C4-2B (cell line): Measurements from ENCODE around the gene TTLL3.

ENCODE experiments used
- H3K27ac ChIP-seq: fragments of 450-650 bp; 2 replicates; pipeline ENCODE4 v1.5.1; 2017
- ZFX ChIP-seq: fragments of 450-650 bp; IDR thresholded peaks from 2 replicates; pipeline ENCODE4 v1.6.1; 2017
- TF ChIP-seq, protein P1 (sequence below): fragments of 450-650 bp; conservative IDR thresholded peaks from 2 replicates; pipeline ENCODE4 v1.5.1; 2017; ENCODE audit warnings: mild to moderate bottlenecking

The TTLL3 gene

DNA sequence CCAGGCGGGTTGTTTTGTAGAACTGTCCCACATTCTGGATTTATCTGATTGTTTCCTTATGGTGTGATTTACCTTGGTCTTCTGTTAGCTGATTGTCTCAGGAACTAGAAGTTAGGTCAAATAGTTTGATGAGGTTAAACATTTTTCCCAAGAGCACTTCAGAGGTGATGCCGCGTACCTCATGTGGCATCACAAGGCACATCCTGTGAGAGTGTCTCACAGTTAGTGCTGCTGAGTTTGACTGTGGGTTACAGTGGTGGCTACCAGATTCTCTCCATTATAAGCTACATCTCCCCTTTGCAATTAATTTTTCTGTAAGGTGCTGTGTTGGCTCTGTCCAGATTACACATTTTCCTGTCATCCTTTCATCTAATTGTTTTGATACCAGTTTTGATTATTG, 21.2 kb downstream of the TTLL3 start:
- TF ChIP-seq, protein P1, sequence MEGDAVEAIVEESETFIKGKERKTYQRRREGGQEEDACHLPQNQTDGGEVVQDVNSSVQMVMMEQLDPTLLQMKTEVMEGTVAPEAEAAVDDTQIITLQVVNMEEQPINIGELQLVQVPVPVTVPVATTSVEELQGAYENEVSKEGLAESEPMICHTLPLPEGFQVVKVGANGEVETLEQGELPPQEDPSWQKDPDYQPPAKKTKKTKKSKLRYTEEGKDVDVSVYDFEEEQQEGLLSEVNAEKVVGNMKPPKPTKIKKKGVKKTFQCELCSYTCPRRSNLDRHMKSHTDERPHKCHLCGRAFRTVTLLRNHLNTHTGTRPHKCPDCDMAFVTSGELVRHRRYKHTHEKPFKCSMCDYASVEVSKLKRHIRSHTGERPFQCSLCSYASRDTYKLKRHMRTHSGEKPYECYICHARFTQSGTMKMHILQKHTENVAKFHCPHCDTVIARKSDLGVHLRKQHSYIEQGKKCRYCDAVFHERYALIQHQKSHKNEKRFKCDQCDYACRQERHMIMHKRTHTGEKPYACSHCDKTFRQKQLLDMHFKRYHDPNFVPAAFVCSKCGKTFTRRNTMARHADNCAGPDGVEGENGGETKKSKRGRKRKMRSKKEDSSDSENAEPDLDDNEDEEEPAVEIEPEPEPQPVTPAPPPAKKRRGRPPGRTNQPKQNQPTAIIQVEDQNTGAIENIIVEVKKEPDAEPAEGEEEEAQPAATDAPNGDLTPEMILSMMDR = no peak
- no peak for TF ChIP-seq ZFX
- H3K27ac ChIP-seq = no peak overlapping the region

DNA sequence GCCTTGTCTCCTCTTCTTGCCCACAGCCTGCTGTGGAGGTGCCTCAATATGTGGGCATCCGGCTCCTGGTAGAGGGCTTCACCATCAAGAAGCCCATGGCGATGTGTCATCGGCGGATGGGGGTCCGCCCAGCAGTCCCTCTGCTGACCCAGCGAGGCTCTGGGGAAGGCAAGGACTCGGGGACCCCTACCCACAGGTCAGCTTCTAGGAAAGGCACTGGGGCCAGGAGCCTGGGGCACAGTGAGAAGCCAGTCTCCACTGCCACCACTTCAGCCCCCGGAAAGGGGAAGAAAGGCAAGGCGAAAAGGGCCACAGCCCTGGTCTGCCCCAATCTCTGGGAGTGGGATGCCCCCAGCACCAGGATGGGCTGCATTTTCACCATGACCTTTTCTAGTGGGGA, 23.0 kb downstream of the TTLL3 start:
- no peak overlapping the region for H3K27ac ChIP-seq
- no peak for TF ChIP-seq ZFX
- TF ChIP-seq, protein P1 = no peak

DNA sequence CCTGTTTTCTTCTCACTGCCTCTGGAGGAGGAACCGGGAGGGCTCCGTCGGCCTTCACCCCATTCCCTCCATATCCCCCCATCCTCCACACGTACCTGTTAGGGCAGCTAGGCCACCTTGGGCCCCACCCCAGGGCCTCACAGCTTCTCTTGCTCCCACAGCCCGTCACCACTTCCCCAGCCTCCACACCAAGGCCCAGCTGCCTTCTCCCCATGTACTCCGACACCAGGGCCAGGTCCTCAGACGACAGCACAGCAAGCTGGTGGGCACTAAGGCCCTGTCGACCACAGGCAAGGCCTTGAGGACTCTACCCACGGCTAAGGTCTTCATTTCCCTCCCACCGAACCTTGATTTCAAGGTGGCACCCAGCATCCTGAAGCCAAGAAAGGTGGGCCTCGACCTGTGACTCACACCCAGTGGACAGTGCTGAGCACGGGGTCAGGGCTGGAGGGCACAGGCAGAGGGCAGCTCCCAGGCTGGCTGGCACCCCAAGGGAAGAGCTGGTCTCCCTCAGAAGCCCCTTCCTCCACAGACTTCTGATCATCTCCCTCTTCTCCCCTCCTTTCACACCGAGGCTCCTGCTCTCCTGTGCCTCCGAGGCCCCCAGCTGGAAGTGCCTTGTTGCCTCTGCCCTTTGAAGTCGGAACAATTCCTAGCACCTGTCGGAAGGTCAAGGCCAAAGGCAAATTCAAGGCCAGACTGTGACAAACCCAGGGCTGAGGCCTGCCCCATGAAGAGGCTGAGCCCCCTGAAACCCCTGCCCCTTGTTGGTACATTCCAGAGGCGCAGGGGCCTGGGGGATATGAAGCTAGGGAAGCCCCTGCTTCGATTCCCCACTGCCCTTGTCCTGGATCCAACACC, 24.7 kb downstream of the TTLL3 start:
- no peak overlapping the region for H3K27ac ChIP-seq
- TF ChIP-seq, protein P1 = no peak
- TF ChIP-seq ZFX = no peak

DNA sequence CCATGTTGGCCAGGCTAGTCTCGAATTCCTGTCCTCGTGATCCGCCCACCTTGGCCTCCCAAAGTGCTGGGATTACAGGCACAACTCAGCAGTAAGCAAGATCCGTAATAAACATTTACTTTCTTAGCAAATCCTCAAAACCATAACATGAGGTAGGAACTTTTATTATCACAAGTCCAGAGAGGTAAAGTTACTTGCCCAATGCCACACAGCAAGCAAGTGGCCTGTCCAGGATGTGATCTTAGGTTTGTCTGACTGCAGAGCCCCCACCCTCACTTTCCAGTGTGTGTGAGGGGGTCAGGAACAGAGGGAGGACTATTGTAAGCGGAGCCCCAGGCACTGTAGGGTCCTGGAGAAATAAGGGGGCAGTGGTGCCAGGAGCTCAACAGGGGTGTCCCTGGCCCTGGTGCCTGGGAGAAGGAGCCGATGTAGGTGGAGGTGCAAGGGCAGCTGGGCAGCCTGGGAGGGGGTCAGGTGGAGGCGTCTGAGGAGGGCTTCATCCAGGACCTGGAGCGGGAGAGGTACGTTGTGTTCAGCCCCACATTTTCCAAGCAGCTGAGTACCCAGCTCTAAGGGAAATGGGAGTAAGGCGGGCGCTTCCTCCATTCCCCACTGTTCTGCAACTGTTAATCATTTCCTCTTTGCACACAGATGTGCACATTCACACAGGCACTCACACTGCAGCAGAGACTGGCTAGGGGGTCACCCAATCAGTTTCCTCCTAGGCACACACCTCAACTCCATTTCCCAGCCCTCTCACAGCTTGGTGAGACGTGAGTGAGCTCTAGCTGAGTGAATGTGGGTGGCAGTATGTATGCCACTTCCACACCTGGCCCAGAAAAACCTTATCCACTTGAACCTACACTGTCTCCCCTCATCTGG, 27.9 kb downstream of the TTLL3 start:
- no peak overlapping the region for H3K27ac ChIP-seq
- TF ChIP-seq ZFX = no peak
- TF ChIP-seq, protein P1 = no peak

DNA sequence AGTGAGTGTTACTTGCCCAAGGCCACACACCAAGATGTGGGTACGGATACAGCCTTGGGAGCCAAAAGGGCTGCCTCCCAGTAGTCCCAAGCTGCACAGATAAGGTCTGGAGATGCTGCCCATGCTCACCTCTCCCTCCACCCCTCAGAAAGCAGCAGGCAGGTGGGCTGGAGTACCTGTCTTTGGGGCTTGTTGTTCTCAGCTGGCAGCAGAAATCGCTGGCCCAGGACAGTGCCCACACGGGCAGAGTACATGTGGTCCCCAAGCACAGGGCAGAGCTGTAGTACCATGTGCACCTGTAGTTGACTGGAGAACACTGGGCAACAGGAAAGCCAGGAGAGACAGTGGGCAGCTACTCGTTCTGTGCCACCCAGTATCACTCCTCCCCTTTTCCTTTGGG, 28.8 kb downstream of the TTLL3 start:
- H3K27ac ChIP-seq = no peak overlapping the region
- TF ChIP-seq, protein P1 = no peak
- TF ChIP-seq ZFX = no peak

DNA sequence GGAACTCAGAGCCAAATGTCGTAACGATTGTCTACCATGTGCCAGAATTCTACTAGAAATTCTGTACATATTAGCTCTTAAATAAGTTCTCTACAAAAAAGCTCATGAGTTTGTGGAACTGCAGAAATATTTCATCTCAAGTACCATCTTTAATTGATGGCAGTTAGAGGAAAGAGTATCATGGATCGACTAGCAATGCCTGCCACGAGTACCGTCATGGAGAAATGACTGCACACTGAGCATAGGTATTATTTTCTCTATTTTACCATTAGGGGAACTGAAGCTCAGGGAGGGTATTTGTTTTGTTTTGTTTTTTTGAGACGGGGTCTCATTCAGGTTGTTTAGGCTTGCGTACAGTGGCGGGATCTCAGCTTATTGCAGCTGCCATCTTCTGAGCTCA, 31.0 kb downstream of the TTLL3 start:
- H3K27ac ChIP-seq = no peak overlapping the region
- no peak for TF ChIP-seq ZFX
- TF ChIP-seq, protein P1 = no peak
